Medulla oblongata (tissue), 1 donor: ENCODE measurements around the gene SLC13A4.
A peak's percentile ranks its signal among the peaks of the same experiment; 100 is the strongest.

Source experiments
- DNase-seq: peaks from one replicate; pipeline ENCODE4 v3.0.0-alpha.2; 2015; ENCODE audit errors: extremely low spot score

SLC13A4 gene

DNA sequence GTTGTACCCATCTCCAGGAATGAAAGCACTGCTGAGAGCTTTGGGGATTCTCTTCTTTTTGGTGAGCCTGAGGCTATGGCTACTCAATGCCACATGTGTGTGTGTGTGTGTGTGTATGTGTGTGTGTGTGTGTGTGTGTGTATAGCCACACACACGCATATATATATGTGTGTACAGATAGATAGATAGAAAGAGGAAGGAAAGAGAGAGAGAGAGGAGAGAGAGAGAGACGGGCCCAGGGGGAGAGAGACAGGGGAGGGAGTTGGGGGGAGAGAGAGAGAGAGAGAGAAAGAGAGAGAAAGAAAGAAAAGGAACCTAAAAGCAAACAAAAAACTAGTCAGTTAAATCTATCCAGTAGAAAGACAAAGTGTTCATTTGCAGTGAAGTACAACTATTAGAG, 8.3 kb downstream of the SLC13A4 start:
- no peak for DNase-seq

DNA sequence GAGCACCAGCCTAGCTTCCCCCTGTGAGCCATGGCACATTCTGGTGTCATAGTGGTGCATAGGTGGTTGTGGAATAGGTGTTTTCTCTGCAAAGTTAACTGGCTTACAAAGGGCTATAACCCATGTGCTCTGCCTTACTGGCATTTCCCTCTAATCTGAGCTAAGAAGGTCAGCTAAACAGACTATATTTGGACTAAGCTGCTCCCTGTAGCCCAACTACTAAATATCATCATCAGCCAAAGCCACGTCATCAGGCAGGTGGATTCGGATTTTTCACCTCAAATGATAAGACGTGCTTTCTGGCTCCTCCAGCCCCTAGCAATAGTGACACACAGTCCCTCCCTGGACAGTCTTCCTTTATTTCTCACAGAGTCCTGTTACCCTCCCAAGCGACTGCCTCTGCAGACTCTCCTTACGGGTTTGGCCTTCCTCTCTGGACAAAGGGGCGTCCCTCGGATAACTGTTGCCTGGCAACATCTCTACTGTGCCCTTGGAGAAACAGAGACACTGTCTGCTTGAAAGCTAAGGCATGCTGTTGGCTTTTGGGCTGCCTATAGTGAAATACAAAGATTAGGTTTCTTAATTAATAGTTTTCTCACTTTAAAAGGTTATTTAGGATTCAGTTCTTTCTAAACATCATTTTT, 9.1 kb downstream of the SLC13A4 start:
- no peak for DNase-seq

DNA sequence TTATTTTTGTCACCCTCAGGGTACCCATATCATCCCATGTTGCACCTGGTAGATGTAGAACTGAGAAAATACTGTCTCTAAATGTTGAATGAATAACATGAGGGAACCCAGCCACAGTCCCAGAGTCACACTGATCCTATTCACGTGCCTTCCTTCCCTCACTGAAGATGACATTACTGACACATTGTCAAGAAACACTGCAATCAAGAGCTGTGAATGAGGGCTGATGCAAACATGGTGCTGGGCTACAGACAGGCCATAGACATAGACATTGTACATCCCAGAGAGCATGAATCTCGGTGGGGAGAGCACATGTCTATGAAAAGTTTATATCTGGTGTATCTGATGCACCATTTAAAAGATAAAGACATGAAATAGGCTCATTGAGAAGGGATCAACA, 9.8 kb downstream of the SLC13A4 start:
- no peak for DNase-seq

DNA sequence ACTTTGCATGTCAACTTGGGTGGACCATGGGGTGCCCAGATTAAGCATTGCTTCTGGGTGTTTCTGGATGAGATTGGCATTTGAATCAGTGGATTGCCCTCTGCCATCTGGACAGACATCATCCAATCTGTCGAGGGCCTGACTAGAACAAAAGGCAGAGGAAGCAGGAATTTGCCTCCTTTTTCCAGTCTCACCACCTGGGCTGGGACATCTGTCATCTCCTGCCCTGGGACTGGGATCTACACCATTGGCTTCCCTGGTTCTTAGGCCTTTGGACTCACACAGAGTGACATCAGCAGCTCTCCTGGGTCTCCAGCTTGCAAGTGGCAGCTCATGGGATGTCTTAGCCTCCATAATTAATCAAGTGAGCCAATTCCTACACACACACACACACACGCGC, 10.3 kb downstream of the SLC13A4 start:
- no peak for DNase-seq

DNA sequence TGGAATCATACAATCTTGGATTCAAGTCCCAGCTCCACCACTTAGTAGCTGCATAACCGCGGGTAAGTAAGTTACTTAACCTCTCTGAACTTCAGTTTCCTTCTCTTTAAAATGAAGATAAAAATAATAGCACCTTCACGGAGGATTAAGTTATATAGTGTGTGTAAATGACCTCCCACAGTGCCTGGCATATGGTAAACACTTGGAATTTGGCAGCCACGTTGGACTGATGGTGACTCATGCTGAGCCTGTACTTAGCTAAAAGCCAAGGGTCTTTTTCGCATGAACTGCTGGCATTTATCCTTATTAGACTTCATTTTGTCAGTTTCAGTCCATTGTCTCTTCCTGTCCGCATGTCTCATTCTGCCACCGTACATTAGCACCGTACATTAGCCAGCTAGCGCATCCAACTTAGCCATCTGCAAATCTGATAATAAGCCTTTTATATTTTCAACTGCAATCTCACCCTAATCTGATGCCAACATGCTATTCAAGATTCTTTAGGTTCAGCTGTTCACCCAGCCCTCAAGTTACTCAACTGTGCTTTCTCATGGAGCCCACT, 11.2 kb downstream of the SLC13A4 start:
- no peak for DNase-seq

DNA sequence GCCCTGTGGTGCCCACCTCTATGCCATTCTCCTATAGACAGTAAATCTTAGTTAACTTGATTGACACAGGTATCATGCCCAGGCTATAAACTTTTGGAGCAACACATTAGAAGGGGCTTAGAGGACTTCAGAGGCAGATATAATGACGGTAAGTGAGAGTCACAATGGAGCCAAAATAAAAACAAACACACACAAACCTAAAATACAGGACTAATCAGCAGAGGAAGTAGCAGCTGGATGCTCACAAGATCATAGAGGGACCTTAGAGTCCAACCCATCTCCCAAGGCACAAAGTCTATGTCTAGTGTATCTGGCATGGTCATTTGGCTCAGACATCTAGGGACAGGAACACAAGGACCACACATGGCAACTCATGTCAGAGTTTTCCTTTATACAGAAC, 12.3 kb downstream of the SLC13A4 start:
- no peak for DNase-seq

DNA sequence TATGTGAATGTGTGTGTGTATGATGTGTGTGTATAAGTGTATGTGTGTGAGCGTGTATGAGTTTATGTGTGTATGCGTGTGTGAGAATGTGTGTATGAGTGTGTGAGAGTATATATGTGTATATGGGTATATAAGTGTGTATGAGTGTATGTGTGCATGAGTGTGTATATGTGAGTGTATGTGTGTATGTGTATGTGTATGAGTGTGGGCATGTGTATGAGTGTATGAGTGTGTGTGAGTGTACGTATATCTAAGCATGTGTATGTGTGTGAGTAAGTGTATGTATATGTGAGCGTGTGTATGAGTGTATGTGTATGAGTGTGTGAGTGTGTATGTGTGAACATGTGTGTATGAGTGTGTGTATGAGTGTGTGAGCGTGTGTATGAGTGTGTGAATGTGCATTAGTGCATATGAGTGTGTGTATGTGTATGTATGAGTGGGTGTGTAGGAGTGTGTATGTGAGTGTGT, 12.9 kb downstream of the SLC13A4 start:
- no peak for DNase-seq

DNA sequence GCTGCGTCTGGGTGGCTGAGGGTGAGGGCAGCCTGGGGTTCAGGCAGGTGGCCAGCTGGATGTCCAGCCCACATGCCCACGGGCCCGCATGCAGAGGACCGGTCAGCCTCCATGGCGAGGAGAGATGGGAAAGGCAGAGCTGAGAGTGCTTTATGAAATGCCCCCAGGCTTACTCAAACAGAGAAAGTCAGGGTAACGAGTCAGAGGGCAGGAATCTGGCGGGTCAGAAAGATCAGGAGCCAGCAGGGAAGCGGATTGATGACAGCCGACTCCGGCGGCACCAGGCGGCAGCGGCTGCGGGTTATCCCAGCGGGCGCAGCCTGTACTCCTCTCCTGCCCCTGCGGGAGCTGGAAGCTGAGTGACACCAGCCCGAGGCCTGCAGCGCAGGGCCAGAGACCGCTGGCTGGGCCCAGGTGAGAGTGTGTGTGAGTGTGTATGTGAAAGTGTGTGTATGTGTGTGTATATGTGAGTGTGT, 13.4 kb downstream of the SLC13A4 start:
- DNase-seq = no peak

DNA sequence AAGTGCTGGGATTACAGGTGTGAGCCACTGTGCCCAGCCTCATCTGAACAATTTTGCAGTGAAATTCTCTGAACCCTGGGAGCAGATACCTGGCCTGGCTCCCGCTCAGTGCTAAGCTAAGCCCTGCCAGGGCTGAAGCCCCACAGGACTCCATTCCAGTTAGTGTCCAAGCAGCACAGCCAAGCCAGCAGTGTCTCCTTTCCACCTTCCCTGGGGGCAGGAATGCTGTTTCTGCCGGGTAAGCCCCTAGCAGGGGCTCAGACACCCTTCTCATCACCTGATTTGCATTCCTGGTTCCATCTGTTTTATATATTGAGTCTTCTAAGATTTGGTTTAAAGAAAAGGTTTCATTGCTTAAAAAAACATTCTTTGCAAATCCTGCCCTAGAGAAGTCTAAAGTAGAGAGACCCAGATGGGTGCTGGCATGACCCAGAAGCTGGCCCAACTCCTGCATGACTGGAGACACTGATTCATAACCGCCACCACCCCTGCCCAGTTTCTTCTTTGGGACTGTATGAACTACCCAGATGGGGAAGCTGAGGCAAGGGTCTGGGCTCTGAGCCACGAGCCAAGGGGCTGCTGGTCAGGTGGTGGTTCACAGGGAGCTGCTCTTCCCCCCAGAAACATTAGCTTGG, 14.0 kb downstream of the SLC13A4 start:
- no peak for DNase-seq

DNA sequence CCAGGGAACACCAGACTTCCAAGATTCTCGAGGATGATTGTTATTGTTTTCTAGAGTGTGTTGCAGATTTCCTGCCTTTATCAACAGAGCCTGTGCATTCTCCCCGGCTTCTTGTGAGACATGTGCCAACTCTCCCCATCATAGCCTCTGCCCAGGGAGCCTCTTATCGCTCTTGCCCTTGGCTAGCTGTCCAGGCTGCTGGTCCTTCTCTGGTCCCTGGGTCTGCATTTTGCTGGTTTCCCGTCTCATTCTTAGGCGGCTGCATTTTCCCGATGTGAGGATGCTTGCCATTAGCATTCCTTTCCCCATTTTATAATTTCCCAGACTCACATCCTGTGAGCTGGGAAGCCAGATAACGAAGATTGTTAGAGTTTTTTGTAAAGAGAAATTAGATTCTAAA, 15.2 kb downstream of the SLC13A4 start:
- no peak for DNase-seq

DNA sequence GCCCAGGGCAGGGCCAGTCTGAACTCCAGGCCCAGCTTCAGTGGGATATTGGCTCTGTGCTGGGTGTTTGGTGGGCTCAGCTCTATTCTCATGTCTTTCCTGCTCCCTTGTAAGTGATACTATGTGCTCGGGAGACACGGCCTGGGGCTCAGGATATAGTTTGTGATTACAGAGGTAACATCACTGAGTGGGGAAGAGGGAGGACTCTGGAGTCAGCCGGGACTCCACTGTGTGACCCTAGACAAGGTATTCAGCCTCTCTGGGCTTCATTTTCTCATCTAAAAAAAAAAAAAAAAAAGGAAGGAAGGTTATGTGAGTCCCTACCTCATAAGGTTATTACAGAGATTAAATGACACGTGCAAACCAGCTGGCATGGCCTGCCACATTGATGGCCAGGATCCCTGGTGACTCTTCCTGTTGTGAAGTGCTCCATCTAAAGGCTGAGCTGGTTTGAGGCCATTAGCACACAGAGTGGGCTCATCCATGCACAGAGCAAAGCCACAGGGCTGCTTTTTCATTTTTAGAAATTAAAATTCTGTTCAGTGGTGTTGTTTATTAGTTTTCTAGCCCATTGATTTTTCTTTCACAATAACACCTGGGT, 15.7 kb downstream of the SLC13A4 start:
- no peak for DNase-seq

DNA sequence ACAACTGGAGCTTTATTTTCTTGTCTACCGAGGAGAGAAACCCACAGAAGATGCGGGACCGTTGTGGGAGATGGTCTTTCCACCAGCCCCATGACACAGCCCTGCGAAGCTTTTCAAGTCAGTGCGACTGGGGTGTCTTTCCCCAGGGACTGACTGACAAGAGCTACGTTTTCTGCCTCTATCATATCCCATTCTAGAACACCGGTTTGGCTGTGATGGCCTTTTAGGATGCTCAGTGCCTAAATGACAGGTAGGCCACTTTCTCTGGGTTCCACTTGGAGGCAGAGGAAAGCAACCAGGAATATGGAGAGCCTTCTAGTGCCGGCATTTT, 16.9 kb downstream of the SLC13A4 start:
- no peak for DNase-seq

DNA sequence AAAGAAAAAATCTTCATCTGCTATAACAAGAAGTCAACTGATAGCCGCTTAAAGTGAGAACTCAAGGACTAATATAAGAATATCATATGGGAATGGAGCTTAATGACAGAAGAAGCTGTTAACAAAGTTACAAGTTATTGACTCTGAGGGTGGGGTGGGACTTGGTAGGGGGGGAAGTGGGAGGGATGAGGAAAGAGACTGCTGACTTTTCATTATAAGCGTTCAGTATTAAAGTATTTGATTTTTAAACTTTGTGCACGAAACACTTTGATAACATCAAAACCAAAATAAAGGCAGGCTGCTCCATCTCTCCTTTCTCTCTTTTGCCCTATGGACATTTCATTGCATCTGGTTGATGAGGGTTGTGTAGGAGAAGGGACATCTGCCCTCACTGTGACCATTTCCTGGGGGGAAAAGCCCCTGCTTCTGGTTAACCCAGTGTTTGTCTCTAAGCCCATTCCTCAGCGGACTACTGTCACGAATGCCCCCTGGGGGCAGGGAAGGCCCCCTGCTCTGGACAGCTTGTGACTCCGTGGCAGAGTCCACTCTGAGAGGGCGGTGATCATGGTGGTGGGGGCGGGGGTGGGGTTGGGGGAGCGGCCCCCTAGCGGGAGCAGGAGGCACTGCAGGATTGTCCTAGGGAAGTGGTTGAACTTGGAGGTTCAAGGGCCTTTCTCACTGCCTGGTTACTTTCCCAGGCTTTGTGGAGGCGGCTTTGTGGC, 17.4 kb downstream of the SLC13A4 start:
- no peak for DNase-seq

DNA sequence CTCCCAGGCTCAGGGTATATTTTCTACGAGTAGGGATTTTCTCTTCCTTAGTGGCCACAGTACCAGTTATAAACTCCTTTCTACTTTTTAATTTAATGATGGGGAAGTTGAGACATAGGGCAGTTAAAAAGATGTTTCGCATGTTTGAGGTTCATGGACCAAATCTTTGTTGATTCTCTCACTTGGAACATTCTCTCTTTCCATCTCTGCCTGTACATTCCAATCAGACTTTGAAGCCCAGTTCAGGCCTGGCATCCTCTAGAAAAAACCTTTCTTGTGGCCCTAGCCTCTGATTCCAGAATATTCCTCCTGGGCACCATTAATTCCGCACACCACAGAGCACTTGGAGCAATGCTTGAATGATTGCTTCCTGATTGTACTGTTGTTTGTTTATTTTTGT, 18.5 kb downstream of the SLC13A4 start:
- DNase-seq = no peak

DNA sequence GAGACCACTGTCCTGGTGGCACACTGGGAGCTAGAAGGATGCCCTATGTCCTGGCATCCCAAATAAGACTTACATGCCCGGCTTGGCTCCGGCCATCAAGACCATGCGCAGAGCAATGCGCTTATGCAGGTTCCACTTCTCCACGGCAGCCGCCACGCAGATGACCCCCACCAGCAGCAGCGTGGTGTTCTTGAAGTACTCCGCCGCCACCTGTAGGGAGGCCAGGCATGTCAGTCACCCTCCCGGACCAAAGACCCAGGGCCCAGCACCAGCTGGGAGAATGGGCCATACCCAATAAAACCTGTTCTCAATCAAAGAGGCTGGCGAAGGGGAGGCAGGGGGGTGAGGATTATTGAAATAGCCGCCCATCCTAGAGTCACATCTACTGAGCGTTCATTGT, 19.9 kb downstream of the SLC13A4 start:
- no peak for DNase-seq

DNA sequence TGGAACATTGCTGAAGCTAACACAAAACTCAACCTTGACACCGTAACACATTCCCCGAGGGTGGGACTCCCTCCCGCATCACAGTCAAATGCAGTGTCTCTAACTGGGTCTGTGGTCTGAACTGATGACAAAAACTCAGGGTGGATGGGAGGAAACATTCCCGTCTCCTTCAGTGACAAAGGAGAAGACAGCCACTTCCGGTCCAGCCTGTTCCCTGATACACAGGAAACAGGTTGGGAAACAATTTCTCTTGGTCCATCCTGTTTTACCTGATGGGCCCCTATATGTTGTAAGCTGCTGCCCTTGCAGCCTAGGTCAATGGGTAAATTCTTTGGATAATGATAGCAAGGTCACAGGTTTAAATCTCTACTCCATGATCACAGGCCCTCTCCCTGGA, 20.4 kb downstream of the SLC13A4 start:
- no peak for DNase-seq

DNA sequence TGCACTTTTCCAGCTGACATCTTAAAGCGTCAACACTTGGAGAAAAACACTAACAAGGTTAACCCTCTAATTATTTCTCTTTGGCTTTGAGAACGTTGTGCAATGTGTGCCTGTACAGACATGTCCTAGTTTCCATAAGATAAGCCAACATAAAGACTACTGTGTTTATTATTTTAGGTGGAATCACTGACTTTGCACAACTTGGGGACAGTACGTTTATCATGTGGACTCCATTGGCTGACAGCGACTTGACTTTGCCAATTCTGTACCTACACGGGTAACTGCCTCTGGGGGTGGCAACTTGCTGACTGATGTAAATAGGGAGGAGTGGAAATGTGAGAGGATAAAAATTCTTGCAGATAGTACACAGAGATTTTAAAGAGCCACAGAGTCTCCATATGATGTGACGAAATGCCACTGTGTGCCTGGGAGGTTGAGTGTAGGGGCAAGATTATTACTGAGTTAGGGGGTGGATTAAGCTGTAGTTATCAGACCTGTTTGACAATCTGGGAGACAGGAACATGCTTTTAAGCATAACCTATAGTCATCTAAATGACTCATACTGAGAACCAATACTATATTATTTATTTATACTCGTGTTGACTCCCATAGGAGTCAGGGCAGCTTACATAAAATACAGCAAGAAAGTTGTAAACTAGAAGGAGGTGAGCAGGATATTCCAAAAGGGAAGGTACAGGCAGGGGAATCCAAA, 21.0 kb downstream of the SLC13A4 start:
- DNase-seq = no peak

DNA sequence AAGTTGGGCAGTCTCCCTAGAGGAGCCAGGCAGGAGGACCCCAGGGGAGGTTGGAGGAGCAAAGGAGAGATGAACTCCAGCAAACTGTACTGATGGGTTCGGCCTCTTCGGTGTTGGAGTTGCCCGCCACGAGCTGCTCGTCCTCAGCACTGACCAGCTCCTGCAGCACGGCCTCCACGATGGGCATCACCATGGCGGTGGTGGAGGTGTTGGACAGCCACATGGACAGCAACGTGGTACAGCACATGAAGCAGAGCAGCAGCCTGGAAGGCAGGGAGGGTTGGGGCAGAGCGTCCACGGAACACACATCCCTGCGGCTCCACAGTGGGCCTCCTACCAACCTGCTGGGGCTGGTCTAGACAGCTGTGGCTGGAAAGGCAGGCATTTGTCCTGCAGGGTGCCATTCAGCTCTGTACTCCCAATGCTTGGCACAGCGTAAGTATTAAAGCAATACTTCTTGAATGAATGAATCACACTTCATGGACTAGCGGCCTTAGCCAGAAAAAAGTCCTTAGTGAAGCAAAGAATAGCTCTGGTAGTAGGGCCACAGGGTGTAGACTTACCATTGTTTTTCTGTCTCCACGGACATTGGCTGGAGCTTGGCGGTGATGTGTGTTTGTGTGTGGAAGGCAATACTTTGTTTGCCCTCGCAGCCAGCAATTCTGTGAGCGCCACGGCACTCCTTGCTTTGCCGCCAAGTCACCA, 21.8 kb downstream of the SLC13A4 start:
- DNase-seq = peak; percentile 47

DNA sequence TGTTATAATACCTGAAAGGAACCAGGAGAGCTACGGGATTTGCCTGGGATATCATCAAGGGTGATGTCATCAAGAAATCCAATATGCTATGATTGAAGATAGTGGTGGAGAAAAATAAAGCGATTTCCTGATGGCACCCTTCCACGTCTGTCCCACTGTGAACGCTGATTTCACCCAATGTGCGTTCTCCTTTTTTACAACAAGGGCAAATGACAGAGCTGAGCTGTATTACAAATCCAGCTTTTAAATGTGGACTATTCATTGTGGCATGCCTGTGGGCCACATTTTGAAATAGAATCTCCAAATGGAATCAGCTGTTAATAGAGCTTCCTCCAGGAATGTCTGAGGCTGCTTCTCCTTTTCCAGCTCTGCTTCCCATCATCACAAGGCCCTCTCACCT, 23.3 kb downstream of the SLC13A4 start:
- DNase-seq = no peak

DNA sequence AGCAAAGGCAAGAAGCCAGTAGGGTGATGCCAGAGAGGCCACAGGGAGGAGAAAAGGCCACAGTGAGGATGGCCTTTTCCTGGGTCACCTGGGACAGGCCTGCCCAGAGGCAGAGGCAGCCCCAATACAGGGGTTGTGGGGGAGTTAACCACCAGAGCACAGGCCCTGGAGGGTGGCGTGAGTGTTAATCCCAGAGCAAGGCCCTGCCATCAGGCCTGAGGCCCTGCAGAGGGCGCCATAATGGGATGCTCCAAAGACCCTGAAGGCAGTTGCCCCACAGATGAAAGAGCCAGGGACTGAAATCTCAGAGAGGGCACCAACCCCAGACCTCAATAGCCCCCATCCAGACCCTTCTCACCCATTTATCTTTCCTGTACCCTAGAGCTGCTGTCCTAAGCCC, 23.9 kb downstream of the SLC13A4 start:
- no peak for DNase-seq
